Measurements from ENCODE around the gene BLOC1S2.

GRCh38 chr10:100319707-100320402 lies 33.4 kb upstream of the BLOC1S2 start:
- no peak for TF ChIP-seq CTCF (IDR thresholded peaks at IDR 0.05; ENCODE audit: insufficient read depth, low read depth, low read length)
- no peak for TF ChIP-seq EZH2 (IDR thresholded peaks at IDR 0.05; ENCODE audit: insufficient read depth, low read length)

Data from astrocyte (in vitro differentiated cells and primary cell).